SK-N-SH (cell line): Measurements from ENCODE around the gene CCL16. TPM values are rescaled to one million over a fixed set of nuclear protein-coding genes. Genes with fewer than 3 reads are reported as not detected.

ENCODE experiments used
- CTCF ChIA-PET: fragments of 300-600, 350-600 bp; formaldehyde crosslinking; extraction: SDS; loops from one replicate; lab custom pipeline; 2021; lab: Yijun Ruan, JAX
- POLR2A ChIA-PET: fragments of 350-600 bp; sonication (Branson Sonifier 250); formaldehyde crosslinking; extraction: SDS; loops from one replicate; lab custom pipeline; 2020; ENCODE audit warnings: antibody characterized with exemption, inconsistent platforms; lab: Yijun Ruan, JAX
- DNase-seq: peaks from one replicate; pipeline ENCODE4 v3.0.0; 2012
- H2AFZ ChIP-seq: fragments of 200-600 bp; sonication (generic); 2 replicates; pipeline ENCODE4 v1.8.1; 2016; ENCODE audit warnings: antibody characterized with exemption, mild to moderate bottlenecking, low read depth
- H3F3A ChIP-seq: fragments of 200-600 bp; sonication (generic); replicated peaks from 2 replicates; pipeline ENCODE3; 2016; ENCODE audit warnings: antibody characterized with exemption, mild to moderate bottlenecking; ENCODE audit not compliant: insufficient read depth
- H3K27ac ChIP-seq, 2 experiments: fragments of 200-500 bp in 1 of 2; fragments of 200-600 bp in 1 of 2; sonication (Bioruptor generic) in 1 of 2; sonication (generic), shearing (Covaris generic) in 1 of 2; 2 replicates each; pipeline versions ENCODE4 v1.5.1 to v1.6.1; 2014 to 2016; ENCODE audit warnings: low read depth in 2 of 2, inconsistent platforms in 1 of 2, low read length in 1 of 2, mild to moderate bottlenecking in 1 of 2, mixed read lengths in 1 of 2
- H3K27me3 ChIP-seq: fragments of 200-600 bp; sonication (generic), shearing (Covaris generic); 2 replicates; pipeline ENCODE4 v1.6.1; 2016; ENCODE audit warnings: mixed run types; ENCODE audit not compliant: insufficient read depth
- H3K36me3 ChIP-seq, 2 experiments: fragments of 200-500 bp in 1 of 2; fragments of 200-600 bp in 1 of 2; sonication (Bioruptor generic) in 1 of 2; sonication (generic) in 1 of 2; replicated peaks in 1 of 2; 2 replicates each; pipeline versions ENCODE3 to v1.5.1; 2014 to 2016; ENCODE audit warnings: low read length in 1 of 2, mild to moderate bottlenecking in 1 of 2; ENCODE audit not compliant: insufficient read depth in 2 of 2, control insufficient read depth in 1 of 2
- H3K4me1 ChIP-seq, 2 experiments: fragments of 200-500 bp in 1 of 2; fragments of 200-600 bp in 1 of 2; sonication (Bioruptor generic) in 1 of 2; sonication (generic), shearing (Covaris generic) in 1 of 2; 2 replicates each; pipeline versions ENCODE4 v1.5.1 to v1.6.1; 2014 to 2016; ENCODE audit warnings: low read depth in 1 of 2, low read length in 1 of 2, mixed run types in 1 of 2; ENCODE audit not compliant: insufficient read depth in 2 of 2, control insufficient read depth in 1 of 2
- H3K4me2 ChIP-seq: fragments of 200-600 bp; sonication (generic), shearing (Covaris generic); 2 replicates; pipeline ENCODE4 v1.6.1; 2017; ENCODE audit warnings: mixed run types
- H3K4me3 ChIP-seq, 2 experiments: fragments of 200-500 bp in 1 of 2; fragments of 200-600 bp in 1 of 2; sonication (Bioruptor generic) in 1 of 2; sonication (generic), shearing (Covaris generic) in 1 of 2; 2 replicates each; pipeline versions ENCODE4 v1.5.1 to v1.8.1; 2014 to 2016; ENCODE audit warnings: low read depth in 2 of 2, inconsistent platforms in 1 of 2, low read length in 1 of 2, mild to moderate bottlenecking in 1 of 2, mixed read lengths in 1 of 2, moderate library complexity in 1 of 2
- H3K79me2 ChIP-seq: fragments of 200-600 bp; sonication (generic); 2 replicates; pipeline ENCODE4 v1.8.1; 2017; ENCODE audit warnings: mild to moderate bottlenecking; ENCODE audit not compliant: insufficient read depth
- H3K9ac ChIP-seq: fragments of 200-600 bp; sonication (generic); 2 replicates; pipeline ENCODE4 v1.6.1; 2017; ENCODE audit warnings: mixed run types
- H3K9me2 ChIP-seq: fragments of 200-600 bp; sonication (generic); 2 replicates; pipeline ENCODE4 v1.6.1; 2017; ENCODE audit warnings: mixed run types
- H3K9me3 ChIP-seq: fragments of 200-600 bp; sonication (generic); 2 replicates; pipeline ENCODE4 v1.6.1; 2017; ENCODE audit warnings: mixed run types, mild to moderate bottlenecking, moderate library complexity
- H4K20me1 ChIP-seq: fragments of 200-600 bp; sonication (generic); 2 replicates; pipeline ENCODE4 v1.6.1; 2017; ENCODE audit warnings: mild to moderate bottlenecking, mixed run types; ENCODE audit not compliant: insufficient read depth
- EP300 ChIP-seq, 2 experiments: IDR thresholded peaks; 2 replicates each; pipeline versions ENCODE4 v1.4.0 to v1.6.1; 2012; ENCODE audit warnings: borderline replicate concordance in 1 of 2, low read depth in 1 of 2, low read length in 1 of 2
- FOXJ3 ChIP-seq: sonication (generic); formaldehyde crosslinking; IDR thresholded peaks from 2 replicates; pipeline ENCODE4 v1.5.1; 2020; ENCODE audit warnings: mild to moderate bottlenecking, missing genetic modification reagents
- FOXM1 ChIP-seq: IDR thresholded peaks from 2 replicates; pipeline ENCODE4 v1.4.0; 2012; ENCODE audit warnings: low read depth, mild to moderate bottlenecking
- MEF2A ChIP-seq: IDR thresholded peaks from 2 replicates; pipeline ENCODE4 v1.4.0; 2012; ENCODE audit warnings: low read depth, borderline replicate concordance
- NFIC ChIP-seq: IDR thresholded peaks from 2 replicates; pipeline ENCODE4 v1.4.0; 2012; ENCODE audit warnings: borderline replicate concordance
- RCOR1 ChIP-seq: fragments of 150-350 bp; IDR thresholded peaks from 2 replicates; pipeline ENCODE4 v1.6.1; 2017; ENCODE audit warnings: antibody characterized with exemption, low read length
- RXRA ChIP-seq: IDR thresholded peaks from 2 replicates; pipeline ENCODE4 v1.4.0; 2012; ENCODE audit warnings: low read depth, mild to moderate bottlenecking, borderline replicate concordance
- SIN3A ChIP-seq: IDR thresholded peaks from 2 replicates; pipeline ENCODE4 v1.6.1; 2012; ENCODE audit warnings: low read depth, mild to moderate bottlenecking, low read length, moderate library complexity, borderline replicate concordance
- SMC3 ChIP-seq: IDR thresholded peaks from 2 replicates; pipeline ENCODE4 v1.6.1; 2012; ENCODE audit warnings: low read depth, low read length, improper control_type of control experiment
- TAF1 ChIP-seq: IDR thresholded peaks from 2 replicates; pipeline ENCODE4 v1.6.1; 2012; ENCODE audit warnings: low read depth, mild to moderate bottlenecking, low read length, moderate library complexity, borderline replicate concordance
- TEAD4 ChIP-seq: IDR thresholded peaks from 2 replicates; pipeline ENCODE4 v1.4.0; 2012; ENCODE audit warnings: mild to moderate bottlenecking, borderline replicate concordance; ENCODE audit not compliant: insufficient read depth
- USF1 ChIP-seq: IDR thresholded peaks from 2 replicates; pipeline ENCODE4 v1.4.0; 2012; ENCODE audit warnings: low read depth, borderline replicate concordance
- WGBS: methylation state at CpG from one replicate; pipeline ENCODE4 v1.1.6; 2017; ENCODE audit warnings: low lambda C conversion rate; 5-methylcytosine and 5-hydroxymethylcytosine counted together
- polyA plus RNA-seq, 3 experiments: library from polyadenylated mRNA; depleted of rRNA; stranded (reverse); fragments of >200 nt; gene quantifications; 2 replicates each; pipeline ENCODE4 v1.2.3, GENCODE V29; 2012
- TF ChIP-seq, protein P1 (sequence below): fragments of 150-350 bp; IDR thresholded peaks from 2 replicates; pipeline ENCODE4 v1.6.1; 2016; ENCODE audit warnings: mild to moderate bottlenecking, low read depth, low read length

CCL16 gene
- polyA plus RNA-seq, 1 of the 3 experiments (the other 2 are of a cell fraction), result not detected

GRCh38 chr17:35988164-35988563, 6.9 kb upstream of the CCL16 start (continued):
- TF ChIP-seq RXRA (no peak), FOXM1 (no peak), TAF1 (no peak), NFIC (no peak), SIN3A (no peak), MEF2A (no peak)

GRCh38 chr17:35986643-35987042, 5.3 kb upstream of the CCL16 start, which contains the start of gene CCL14:
Gene CCL14 (minus strand): TSS chr17:35986729. CDS start chr17:35986649, 80 bp downstream.
- no peaks in the 10 kb centered on the region for H3K36me3 ChIP-seq
- POLR2A ChIA-PET, result no interaction called here
- CTCF ChIA-PET, result interaction anchor here (0.8 to 2.2 kb wide), 2 partner anchors 17 to 86 kb away, joined by 4 read pairs; no protein-coding TSS in a partner anchor
- no peak within 1 kb of the TSS for H2AFZ ChIP-seq
- no peaks in the 10 kb centered on the region for H3K9me3 ChIP-seq
- H3K27me3 ChIP-seq, result peaks cover 36% of the 10 kb centered on the region; the same call in 1 of the 2 replicates
- no peaks in the 10 kb centered on the region for H3K79me2 ChIP-seq
- H3K9ac ChIP-seq, result no peak within 1 kb of the TSS
- H3K27ac ChIP-seq, result no peak within 1 kb of the TSS
- 0% methylated on average over 1 of the region's 1 CpG for WGBS
- H3K9me2 ChIP-seq, result no peaks in the 10 kb centered on the region
- no peaks in the 10 kb centered on the region for H4K20me1 ChIP-seq
- DNase-seq, result no peak
- H3K4me3 ChIP-seq, result no peak within 1 kb of the TSS
- H3K4me1 ChIP-seq, result no peaks in the 10 kb centered on the region
- H3F3A ChIP-seq, result no peaks in the 10 kb centered on the region
- TF ChIP-seq FOXM1 (no peak), RXRA (no peak)
- H3K4me2 ChIP-seq, result no peak within 1 kb of the TSS

DNA sequence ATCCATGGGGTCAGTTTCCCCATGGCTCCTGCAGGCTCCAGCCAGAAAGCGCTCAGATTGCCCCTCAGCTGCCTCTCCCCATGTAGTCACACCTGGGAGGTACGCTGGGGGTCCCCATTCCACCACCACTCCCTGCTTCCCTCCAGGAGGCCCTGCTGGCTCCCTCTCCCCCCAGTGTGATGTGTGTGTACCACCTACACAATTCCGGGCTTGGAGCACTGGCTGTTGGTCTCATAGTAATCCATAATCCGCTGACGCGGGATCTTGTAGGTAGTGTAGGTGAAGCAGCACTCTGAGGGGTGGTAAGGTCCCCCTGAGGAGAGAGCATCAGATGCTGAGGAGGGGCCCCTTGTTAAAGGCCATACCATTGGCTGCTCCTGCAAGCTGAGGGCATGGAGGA, 2.8 kb upstream of the CCL16 start:
- CTCF ChIA-PET, result interaction anchor here (0.5 kb wide), 1 partner anchor 67 kb away, joined by 3 read pairs; no protein-coding TSS in a partner anchor

GRCh38 chr17:35982409-35983191, 1.3 kb upstream of the CCL16 start:
- Histone ChIP-seq H3K9ac (no peak overlapping the region), H3K4me1 (no peaks in the 10 kb centered on the region), H4K20me1 (no peaks in the 10 kb centered on the region), H2AFZ (no peak overlapping the region), H3K27ac (no peak overlapping the region), H3K4me2 (no peak overlapping the region), H3F3A (no peaks in the 10 kb centered on the region), H3K9me3 (no peaks in the 10 kb centered on the region), H3K36me3 (no peaks in the 10 kb centered on the region), H3K27me3 (peaks cover 48% of the 10 kb centered on the region; the same call in 1 of the 2 replicates), H3K9me2 (no peaks in the 10 kb centered on the region), H3K79me2 (no peaks in the 10 kb centered on the region), H3K4me3 (no peak overlapping the region)
- CTCF ChIA-PET, result interaction anchor here (0.9 to 2.3 kb wide), 6 partner anchors 11 to 501 kb away, joined by 3 to 7 read pairs (median 4); no protein-coding TSS in a partner anchor
- 19% methylated on average over 2 of the region's 3 CpGs for WGBS
- TF ChIP-seq, protein P1, sequence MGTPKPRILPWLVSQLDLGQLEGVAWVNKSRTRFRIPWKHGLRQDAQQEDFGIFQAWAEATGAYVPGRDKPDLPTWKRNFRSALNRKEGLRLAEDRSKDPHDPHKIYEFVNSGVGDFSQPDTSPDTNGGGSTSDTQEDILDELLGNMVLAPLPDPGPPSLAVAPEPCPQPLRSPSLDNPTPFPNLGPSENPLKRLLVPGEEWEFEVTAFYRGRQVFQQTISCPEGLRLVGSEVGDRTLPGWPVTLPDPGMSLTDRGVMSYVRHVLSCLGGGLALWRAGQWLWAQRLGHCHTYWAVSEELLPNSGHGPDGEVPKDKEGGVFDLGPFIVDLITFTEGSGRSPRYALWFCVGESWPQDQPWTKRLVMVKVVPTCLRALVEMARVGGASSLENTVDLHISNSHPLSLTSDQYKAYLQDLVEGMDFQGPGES, result no peak
- TF ChIP-seq RCOR1 (no peak), FOXJ3 (no peak), USF1 (no peak), EP300 (IDR thresholded peaks at IDR 0.05; ENCODE audit: borderline replicate concordance in 1 of 2, low read depth in 1 of 2, low read length in 1 of 2) (no peak), TEAD4 (no peak)
- POLR2A ChIA-PET, result no interaction called here
- no peak for DNase-seq

More for the DNA sequence above, 2.8 kb upstream of the CCL16 start:
- no peaks in the 10 kb centered on the region for H3K9me3 ChIP-seq
- H3K27me3 ChIP-seq, result peaks cover 41% of the 10 kb centered on the region; the same call in 1 of the 2 replicates
- no peaks in the 10 kb centered on the region for H3K4me1 ChIP-seq
- H3K27ac ChIP-seq, result no peak overlapping the region
- no peaks in the 10 kb centered on the region for H4K20me1 ChIP-seq
- no peaks in the 10 kb centered on the region for H3F3A ChIP-seq
- no peak overlapping the region for H3K9ac ChIP-seq
- no peak overlapping the region for H3K4me3 ChIP-seq
- DNase-seq, result no peak
- H3K79me2 ChIP-seq, result no peaks in the 10 kb centered on the region
- no peak overlapping the region for H2AFZ ChIP-seq
- no peak overlapping the region for H3K4me2 ChIP-seq
- H3K9me2 ChIP-seq, result no peaks in the 10 kb centered on the region
- WGBS, result 21% methylated on average over 6 of the region's 6 CpGs
- no peak for TF ChIP-seq SMC3
- POLR2A ChIA-PET, result no interaction called here
- H3K36me3 ChIP-seq, result no peaks in the 10 kb centered on the region
